ENCODE measurements around the gene KYNU.

Gene KYNU

GRCh38 chr2:142989273-142990204, 112.1 kb downstream of the KYNU start:
- TF ChIP-seq POLR2AphosphoS5 (IDR thresholded peaks at IDR 0.05; ENCODE audit: low read depth, low read length) (no peak), TAF1 (IDR thresholded peaks at IDR 0.05; ENCODE audit: borderline replicate concordance, insufficient read depth, low read length) (no peak), SIN3A (IDR thresholded peaks at IDR 0.05; ENCODE audit: borderline replicate concordance, insufficient read depth, low read length) (no peak), FOXP2 (optimal IDR thresholded peaks at IDR 0.05; ENCODE audit: borderline replicate concordance, extremely low read depth, extremely low read length, insufficient read depth) (no peak)
- TF ChIP-seq, protein P1, sequence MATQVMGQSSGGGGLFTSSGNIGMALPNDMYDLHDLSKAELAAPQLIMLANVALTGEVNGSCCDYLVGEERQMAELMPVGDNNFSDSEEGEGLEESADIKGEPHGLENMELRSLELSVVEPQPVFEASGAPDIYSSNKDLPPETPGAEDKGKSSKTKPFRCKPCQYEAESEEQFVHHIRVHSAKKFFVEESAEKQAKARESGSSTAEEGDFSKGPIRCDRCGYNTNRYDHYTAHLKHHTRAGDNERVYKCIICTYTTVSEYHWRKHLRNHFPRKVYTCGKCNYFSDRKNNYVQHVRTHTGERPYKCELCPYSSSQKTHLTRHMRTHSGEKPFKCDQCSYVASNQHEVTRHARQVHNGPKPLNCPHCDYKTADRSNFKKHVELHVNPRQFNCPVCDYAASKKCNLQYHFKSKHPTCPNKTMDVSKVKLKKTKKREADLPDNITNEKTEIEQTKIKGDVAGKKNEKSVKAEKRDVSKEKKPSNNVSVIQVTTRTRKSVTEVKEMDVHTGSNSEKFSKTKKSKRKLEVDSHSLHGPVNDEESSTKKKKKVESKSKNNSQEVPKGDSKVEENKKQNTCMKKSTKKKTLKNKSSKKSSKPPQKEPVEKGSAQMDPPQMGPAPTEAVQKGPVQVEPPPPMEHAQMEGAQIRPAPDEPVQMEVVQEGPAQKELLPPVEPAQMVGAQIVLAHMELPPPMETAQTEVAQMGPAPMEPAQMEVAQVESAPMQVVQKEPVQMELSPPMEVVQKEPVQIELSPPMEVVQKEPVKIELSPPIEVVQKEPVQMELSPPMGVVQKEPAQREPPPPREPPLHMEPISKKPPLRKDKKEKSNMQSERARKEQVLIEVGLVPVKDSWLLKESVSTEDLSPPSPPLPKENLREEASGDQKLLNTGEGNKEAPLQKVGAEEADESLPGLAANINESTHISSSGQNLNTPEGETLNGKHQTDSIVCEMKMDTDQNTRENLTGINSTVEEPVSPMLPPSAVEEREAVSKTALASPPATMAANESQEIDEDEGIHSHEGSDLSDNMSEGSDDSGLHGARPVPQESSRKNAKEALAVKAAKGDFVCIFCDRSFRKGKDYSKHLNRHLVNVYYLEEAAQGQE (IDR thresholded peaks at IDR 0.05; ENCODE audit: insufficient read depth in 1 of 2, low read depth in 2 of 2, low read length in 2 of 2) = no peak

DNA sequence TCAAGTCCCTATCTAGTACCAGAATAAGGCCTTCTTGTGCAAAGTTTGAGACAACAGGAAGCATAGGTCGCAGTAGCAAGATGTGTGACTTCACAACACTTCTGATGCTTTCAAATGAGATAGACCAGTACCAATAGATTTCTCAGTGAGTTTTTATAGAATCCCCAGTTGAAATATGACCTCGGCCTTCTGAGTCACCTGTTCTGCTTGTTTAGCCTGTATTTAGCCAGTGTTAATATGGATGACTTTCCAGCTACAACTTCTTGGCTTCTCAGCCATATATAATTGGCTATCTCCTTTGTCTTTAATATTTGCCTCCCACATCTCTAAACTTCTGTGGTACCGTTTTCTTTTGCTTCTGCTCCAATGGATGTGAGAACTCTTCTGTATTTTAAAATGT, 113.8 kb downstream of the KYNU start:
- TF ChIP-seq SIN3A (IDR thresholded peaks at IDR 0.05; ENCODE audit: borderline replicate concordance, insufficient read depth, low read length) (no peak), TAF1 (IDR thresholded peaks at IDR 0.05; ENCODE audit: borderline replicate concordance, insufficient read depth, low read length) (no peak)

- TF ChIP-seq TAF1 (IDR thresholded peaks at IDR 0.05; ENCODE audit: borderline replicate concordance, insufficient read depth, low read length) = no peak
- no peak for TF ChIP-seq POLR2AphosphoS5 (IDR thresholded peaks at IDR 0.05; ENCODE audit: low read depth, low read length)
- no peak for TF ChIP-seq FOXP2 (optimal IDR thresholded peaks at IDR 0.05; ENCODE audit: borderline replicate concordance, extremely low read depth, extremely low read length, insufficient read depth)
- TF ChIP-seq SIN3A (IDR thresholded peaks at IDR 0.05; ENCODE audit: borderline replicate concordance, insufficient read depth, low read length) = no peak
- TF ChIP-seq, protein P1 (IDR thresholded peaks at IDR 0.05; ENCODE audit: insufficient read depth in 1 of 2, low read depth in 2 of 2, low read length in 2 of 2) = no peak
These were observed 115.4 kb downstream of the KYNU start for GRCh38 chr2:142992840-142993239.

DNA sequence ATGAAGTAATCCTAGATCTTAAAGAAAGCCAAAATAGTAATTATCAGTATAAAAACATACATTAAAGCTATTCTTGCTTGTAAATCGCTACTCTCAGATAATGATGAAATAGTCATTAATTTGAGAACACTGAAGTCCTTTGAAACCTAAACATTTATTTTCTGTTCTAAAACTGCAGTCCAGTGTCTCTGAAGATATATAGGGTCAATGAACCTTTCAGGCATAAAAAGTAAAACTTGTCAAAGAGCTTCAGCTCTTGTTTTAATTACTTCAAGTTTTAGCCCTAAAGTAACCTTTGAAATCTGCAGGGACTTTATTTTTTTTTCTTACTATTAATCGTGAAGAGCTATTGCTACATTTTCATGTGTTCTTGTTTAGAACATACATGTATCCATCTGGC, 116.3 kb downstream of the KYNU start:
- TF ChIP-seq TAF1 (IDR thresholded peaks at IDR 0.05; ENCODE audit: borderline replicate concordance, insufficient read depth, low read length) = no peak
- TF ChIP-seq POLR2AphosphoS5 (IDR thresholded peaks at IDR 0.05; ENCODE audit: low read depth, low read length) = no peak
- no peak for TF ChIP-seq SIN3A (IDR thresholded peaks at IDR 0.05; ENCODE audit: borderline replicate concordance, insufficient read depth, low read length)
- no peak for TF ChIP-seq FOXP2 (optimal IDR thresholded peaks at IDR 0.05; ENCODE audit: borderline replicate concordance, extremely low read depth, extremely low read length, insufficient read depth)
- TF ChIP-seq, protein P1 (IDR thresholded peaks at IDR 0.05; ENCODE audit: insufficient read depth in 1 of 2, low read depth in 2 of 2, low read length in 2 of 2) = no peak

DNA sequence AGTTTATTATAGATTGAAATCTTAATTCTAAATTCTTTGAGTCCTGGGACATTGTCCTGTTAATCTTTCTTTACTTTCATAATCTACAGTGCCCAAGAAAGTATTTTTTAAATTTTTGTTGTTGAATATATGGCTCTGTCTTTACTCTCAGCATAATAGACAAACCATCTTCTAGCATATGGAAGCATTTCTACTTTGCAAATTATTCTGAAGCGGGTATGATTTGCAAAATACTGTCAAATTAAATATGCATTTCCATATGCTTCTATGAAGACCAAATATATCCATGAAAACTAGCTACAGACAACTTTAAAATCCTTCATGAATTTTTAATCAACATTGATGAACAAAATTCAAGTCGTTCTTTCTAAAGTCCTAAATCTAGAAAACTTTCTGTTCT, 117.2 kb downstream of the KYNU start:
- TF ChIP-seq FOXP2 (optimal IDR thresholded peaks at IDR 0.05; ENCODE audit: borderline replicate concordance, extremely low read depth, extremely low read length, insufficient read depth) = no peak
- TF ChIP-seq POLR2AphosphoS5 (IDR thresholded peaks at IDR 0.05; ENCODE audit: low read depth, low read length) = no peak
- no peak for TF ChIP-seq TAF1 (IDR thresholded peaks at IDR 0.05; ENCODE audit: borderline replicate concordance, insufficient read depth, low read length)
- no peak for TF ChIP-seq SIN3A (IDR thresholded peaks at IDR 0.05; ENCODE audit: borderline replicate concordance, insufficient read depth, low read length)
- TF ChIP-seq, protein P1 (IDR thresholded peaks at IDR 0.05; ENCODE audit: insufficient read depth in 1 of 2, low read depth in 2 of 2, low read length in 2 of 2) = no peak

All from PFSK-1 (cell line).